Umbilical cord (tissue), 2 donors: ENCODE results near the gene MRPL27. TPM values are rescaled to one million over a fixed set of nuclear protein-coding genes. Genes with fewer than 3 reads are reported as not detected.

Source experiments
- DNase-seq: peaks from one replicate; pipeline ENCODE4 v3.0.0-alpha.2; 2015; ENCODE audit warnings: low spot score
- total RNA-seq: library from RNA; depleted of rRNA; stranded (reverse); fragments of >200 nt; gene quantifications from one replicate; pipeline ENCODE4 v1.2.3, GENCODE V29; 2014; ENCODE audit warnings: low replicate concordance; ENCODE audit not compliant: insufficient read depth

MRPL27 gene
- total RNA-seq, 1 donor from 2014 or later, result 19.5 TPM

- peak; percentile 46 for DNase-seq
These were observed 26.5 kb downstream of the MRPL27 start for GRCh38 chr17:50346313-50347116.

DNA sequence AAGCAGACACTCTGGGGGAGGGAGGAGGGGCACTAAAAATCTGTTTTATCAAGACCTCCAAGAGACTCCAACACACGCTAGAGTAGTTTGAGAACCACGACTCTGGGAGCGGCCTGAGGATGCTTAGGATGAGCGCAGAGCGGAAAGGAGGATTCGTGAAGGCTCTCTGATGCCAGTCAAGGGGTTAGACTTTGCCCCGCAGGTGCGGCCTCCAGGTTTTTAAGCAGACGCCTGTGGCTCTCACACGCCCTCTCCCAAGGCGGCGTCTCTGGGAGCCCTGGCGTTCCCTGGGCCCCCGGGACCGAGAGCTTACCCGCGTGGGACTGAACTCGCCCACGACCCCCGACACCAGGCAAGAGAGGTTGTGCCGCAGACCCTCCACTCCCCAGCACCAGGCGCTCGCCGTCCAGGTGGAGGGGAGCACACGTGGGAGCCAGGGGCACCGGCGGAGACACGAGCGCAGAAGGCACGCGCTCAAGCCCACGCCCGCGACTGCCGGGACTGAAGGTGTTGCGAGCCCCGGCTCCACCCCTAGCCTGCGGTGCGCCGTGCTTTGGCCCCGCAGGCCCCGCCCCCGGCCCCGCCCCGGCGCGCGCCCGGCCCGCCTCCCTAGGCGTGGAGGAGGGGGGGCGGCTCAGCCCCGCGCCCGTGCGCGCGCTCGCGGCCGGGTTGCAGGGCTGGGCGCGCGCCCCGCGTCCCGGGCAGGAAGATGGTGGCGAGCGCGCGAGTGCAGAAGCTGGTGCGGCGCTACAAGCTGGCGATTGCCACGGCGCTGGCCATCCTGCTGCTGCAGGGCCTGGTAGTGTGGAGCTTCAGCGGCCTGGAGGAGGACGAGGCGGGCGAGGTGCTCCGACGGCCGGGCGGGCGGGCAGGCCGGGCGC, 27.3 kb downstream of the MRPL27 start, which contains the start of gene XYLT2:
Gene XYLT2 (plus strand): TSS at position 695 of the 881 bp plus-strand sequence. CDS start 15 bp downstream, at position 710.
- peak; percentile 87 for DNase-seq

DNA sequence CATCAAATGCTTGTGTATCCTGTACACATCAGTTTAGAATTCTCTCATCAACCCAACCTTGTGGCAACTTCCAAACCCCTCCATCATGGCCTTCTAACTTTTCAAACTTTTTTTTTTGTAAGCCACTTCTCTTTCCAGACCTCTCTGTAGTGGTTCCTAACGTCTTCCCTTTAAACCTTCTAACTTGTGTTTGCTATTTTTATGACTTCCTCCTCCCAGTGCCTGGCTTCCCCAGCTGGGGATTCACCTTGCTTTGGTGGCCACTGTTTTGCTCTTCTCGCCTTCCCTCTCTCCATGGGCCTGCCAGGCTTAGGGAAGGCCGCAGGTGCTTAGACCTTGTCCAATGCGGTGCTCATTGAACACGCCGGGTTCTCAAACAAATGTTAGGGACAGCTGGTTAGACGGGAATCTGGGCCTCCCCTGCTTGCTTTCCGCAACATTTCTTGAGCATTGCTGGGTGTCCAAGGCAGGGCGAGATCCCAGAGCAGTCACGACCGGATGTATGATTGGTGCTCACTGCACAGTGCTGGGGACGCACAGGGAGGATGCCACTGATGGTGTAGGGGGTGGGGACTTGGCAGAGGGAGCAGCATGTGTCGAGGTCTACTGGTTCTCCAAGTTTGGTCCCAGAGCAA, 28.1 kb downstream of the MRPL27 start:
- DNase-seq, result no peak

GRCh38 chr17:50339381-50339780, 33.6 kb downstream of the MRPL27 start:
- DNase-seq, result no peak

- DNase-seq, result no peak
These were observed 34.3 kb downstream of the MRPL27 start for GRCh38 chr17:50338645-50339044.

DNA sequence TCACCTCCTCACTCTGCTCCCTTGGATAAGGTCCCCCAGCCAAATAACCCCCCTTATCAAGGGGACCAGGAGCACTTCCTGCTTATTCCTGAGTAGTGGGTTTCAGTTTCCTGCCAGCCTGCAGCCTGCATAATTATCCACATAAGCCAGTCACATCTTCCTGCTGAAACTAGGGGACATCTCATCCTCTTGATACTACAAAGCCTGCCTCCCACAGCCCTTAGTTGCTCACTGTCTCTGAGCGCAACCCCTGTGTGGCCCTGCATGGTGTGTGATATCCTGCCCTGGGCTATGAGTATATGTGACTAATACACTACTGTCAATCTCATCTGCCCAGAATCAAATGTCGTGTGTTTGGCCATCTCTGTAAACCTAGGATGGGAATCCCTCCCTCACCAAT, 35.0 kb downstream of the MRPL27 start:
- no peak for DNase-seq

DNA sequence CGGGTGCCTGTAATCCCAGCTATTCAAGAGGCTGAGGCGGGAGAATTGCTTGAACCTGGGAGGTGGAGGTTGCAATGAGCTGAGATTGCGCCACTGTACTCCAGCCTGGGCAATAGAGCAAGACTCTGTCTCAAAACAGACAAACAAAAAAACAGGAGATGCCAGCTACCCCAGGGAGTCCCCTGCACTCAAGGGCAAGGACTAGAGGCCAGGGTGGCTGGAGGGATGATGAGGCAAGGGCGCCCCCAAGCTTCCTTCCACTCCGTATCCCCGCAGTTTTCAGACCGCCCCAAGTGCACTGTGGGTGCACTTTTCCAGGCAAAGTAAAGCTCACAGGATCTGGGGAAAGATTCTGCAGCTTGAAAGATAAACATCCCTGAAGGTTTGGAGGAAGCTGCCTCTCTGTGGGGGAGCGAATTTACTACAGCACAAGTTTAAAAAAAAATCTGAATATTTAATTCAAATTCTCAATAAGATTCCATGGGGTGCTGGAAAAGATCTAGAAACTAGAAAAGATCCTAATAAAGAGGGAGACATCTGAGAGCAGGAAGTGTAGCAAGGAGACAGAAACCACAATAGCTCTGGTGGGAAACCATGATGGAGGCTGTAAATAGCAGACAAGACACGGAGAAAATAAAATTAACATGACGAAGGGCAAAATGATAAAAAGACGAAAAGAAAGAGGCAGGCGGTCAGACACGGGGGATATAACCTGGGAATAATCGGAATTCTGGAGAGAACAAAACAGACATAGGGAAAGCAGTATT, 39.5 kb downstream of the MRPL27 start:
- DNase-seq, result peak; percentile 48

- DNase-seq, result no peak
These were observed 40.8 kb downstream of the MRPL27 start for GRCh38 chr17:50332196-50332595.

DNA sequence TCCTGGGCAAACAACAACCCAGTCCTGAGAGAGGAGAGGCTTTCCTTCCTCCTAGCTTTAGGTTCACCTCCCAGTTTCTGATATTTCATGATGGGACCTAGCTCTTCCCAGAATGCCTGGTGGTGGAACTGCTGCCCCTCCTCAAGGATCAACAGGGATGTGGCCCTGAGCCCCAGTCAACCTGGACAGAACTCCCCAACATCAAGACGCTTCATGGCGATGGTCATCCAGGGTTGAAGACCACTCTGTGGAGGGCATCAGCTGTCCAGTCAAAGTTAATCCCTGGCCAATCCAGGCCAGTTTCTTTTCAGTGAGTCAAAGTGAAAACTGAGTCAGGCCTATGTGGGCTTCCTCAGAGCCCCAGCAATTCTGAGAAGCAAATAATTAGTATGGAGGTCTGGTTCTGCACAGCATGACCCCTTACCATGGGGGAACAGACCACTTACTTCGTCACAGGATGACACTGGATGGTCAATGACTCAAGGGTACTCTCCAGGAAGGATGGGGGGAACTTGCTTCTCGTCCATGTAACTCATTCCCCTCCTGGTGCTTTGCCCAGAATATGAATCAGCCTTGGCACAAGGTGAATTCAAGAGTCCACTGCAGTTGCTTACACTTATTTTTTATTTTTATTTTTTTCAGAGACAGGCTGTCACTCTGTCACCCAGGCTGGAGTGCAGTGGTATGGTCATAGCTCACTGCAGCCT, 41.7 kb downstream of the MRPL27 start:
- peak; percentile 25 for DNase-seq

- DNase-seq, result peak; percentile 87
These were observed 42.7 kb downstream of the MRPL27 start for GRCh38 chr17:50330151-50330775.

- no peak for DNase-seq
These were observed 43.3 kb downstream of the MRPL27 start for GRCh38 chr17:50329716-50330115.

GRCh38 chr17:50328363-50329325, 44.3 kb downstream of the MRPL27 start:
- DNase-seq, result peak; percentile 57

GRCh38 chr17:50326831-50327364, 46.1 kb downstream of the MRPL27 start:
- DNase-seq, result no peak

GRCh38 chr17:50325906-50326305, 47.1 kb downstream of the MRPL27 start:
- no peak for DNase-seq

- no peak for DNase-seq
These were observed 49.9 kb downstream of the MRPL27 start for GRCh38 chr17:50323060-50323459.

- DNase-seq, result peak; percentile 4
These were observed 50.7 kb downstream of the MRPL27 start for GRCh38 chr17:50322271-50322670.

DNA sequence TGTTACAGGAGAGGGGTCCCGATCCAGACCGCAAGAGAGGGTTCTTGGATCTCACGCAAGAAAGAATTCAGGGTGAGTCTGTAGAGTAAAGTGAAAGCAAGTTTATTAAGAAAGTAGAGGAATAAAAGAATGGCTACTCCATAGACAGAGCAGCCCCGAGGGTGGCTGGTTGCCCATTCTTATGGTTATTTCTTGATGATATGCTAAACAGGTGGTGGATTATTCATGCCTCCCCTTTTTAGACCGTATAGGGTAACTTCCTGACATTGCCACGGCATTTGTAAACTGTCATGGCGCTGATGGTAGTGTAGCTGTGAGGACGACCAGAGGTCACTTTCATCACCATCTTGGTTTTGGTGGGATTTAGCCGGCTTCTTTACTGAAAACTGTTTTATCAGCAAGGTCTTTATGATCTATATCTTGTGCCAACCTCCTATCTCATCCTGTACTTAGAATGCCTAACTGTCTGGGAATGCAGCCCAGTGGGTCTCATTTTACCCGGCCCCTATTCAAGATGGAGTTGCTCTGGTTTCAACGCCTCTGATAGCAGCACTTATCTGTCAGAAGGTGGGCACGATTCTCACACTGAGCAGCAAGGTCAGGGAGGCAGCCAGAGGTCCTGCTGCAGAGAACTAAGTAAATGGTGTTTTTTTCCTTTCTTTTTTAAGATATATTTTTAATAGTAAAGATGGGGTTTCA, 53.5 kb downstream of the MRPL27 start:
- peak; percentile 76 for DNase-seq
